Cerebellar cortex (tissue), 1 donor: ENCODE measurements around the gene CNTN4.

ENCODE experiments used
- DNase-seq: peaks from one replicate; pipeline ENCODE4 v3.0.0-alpha.2; 2015; ENCODE audit warnings: low spot score

Gene CNTN4

DNA sequence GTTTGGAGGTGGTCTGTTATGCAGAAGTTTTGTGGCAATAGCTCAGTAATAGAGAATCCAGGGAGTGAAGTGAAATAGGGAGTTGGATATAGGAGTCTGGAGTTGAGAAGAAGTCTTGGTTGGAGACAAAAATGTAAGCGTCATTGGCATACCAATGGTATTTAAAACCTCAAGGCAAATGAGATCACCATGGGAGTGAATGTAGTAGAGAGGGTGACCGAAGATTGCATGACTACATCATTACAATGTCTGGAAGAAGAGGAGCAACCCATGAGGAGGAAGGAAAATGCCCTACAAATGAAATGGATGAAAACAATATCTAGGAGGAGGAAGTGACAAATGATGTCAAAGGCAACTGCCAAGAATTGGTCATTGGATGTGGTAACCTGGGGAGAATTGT lies 54.4 kb downstream of the CNTN4 start:
- DNase-seq = no peak

DNA sequence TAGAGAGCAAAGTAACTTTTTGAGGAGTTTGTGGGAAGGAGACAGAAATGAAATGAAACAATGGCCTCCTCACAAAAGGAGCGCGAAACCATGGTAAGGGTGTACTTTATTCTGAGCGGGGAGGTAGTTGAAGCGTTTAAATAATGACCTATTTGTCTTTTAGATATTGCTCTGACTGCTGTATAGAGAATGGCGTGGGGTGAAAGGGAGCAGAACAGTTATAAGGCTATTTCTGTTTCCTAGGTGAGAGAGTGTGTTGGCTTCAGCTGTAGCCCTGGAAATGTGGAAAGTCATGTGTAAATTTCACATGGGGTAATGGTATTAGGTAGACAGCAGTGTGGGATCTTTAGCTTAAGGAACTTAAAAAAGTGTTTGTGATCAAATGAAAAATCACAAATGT lies 54.9 kb downstream of the CNTN4 start:
- DNase-seq = no peak

DNA sequence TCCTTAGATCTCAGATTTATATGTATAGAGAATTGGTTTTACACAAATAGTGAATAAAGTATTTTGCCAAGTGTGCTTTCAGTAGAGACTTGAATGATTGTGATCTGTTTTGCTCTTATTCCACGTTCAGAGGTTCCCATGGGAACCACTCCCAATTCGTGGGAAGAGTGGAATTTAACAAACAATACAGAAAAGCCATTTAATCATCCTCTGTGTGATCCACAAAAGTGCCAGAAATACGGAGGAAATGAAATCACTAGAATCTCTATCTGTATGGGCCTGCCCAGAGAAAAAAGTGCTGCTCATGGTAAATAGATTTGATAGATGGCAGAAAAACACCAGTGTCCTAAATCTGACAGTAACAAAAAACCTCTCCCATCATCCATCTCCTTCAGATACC lies 56.0 kb downstream of the CNTN4 start:
- no peak for DNase-seq

DNA sequence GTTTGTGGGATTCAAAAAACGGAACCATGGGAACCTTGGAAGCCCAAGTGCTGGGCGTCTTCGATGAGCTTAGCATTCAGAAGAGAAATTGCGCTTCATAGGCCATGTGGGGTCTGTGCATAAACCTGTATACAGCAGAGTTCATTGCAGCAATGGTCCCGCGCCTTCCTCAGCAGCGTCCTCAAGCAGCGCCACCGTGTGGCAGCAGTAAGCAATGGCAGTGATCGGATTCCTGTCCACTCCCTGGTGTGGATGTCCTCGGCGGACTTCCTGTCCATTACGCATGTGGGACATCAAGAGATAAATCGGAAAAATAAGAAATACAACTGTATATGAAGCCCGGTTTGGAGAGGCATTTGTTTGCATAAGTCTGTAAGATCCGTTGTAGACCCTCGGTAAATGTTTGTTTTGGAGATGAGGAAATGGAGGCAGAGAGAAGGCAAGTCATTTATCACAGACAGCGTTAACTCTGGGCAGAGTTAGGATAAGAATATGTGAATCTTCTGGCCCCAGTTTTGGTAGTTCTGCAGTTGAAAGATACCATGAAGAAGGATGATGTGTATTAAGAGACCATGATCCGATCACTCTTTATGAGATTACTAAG lies 57.7 kb downstream of the CNTN4 start:
- DNase-seq = no peak

DNA sequence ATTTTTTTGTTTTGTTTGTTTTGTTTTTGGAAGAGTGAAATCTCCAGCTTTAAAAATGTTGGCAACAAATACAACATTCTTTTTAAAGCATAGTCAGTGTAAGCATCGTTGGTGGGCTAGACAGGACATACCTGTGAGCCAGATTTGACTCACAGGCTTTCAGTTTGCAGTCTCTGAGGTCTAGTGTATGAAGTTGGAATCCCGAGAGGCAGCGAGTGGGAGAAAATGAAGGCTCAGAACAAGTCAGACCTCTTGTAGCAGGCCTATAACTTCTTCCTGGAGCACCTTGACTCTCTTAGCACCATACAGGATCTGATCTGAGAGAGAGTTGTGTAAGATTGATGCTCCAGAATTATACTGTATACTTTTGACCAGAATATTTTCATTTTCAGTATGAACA lies 60.2 kb downstream of the CNTN4 start:
- no peak for DNase-seq

DNA sequence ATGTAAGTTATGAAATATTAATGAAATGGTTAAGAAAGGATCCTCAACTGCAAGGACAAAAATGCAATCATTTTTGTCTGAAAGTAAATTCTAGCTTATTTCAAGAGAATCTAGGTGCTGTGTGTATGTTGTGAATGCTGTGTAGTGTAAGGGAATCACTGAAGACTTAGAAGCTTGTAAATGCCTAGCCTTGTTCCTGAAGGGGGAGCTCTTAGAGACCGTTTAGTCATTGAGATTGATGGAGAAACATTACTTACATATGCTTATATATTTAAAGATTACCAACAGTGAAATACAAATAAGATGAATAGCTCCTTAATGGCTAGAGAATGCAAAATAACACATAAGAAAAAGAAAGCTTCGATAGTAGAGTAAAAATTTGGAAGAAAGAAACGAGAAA lies 67.9 kb downstream of the CNTN4 start:
- no peak for DNase-seq

DNA sequence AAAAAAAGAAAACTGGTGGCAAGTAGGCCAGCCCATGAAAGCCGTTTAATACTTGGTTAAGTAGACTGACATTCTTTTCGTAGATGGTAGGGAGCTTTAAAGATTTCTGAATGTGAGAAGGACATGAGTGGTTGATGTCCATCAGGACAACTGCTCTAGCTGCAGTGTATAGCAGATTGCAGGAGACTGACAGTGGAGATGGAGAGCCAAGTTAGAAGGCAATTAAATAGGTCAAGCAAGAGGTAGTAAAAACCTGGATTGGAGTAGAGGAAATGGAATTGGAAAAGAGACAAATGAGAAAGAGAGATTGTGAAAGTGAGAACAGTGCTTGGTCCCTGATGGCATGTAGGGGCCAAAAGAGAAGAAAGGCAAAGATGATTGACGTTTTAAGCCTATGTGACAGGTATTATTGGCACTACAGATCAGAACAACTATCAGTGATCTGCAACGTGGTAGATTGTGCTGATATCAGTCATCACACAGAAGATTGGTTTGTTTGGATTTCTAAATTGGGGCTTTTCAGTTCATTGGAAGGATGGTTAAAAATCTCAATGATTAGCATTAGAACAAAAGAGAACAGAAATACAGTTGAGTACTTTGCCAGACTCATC lies 74.0 kb downstream of the CNTN4 start:
- peak; percentile 57 for DNase-seq

DNA sequence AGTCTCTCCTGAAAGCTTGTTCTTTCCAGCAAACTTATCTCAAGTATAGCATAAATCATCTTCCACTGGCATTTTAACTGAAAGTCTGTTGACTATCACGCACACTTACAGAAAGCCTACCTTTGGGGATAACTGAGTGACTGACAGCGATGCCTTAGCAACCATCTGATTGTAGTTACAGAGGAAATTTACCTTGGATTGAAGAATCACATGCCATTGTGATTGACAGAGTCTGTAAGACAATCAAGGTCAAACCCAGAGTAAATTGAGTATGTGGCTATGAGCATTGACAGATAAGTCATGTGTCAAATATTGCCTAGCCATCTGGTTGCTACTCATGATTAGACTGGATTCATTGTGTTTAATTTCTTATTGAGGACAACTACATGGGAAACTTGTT lies 82.0 kb downstream of the CNTN4 start:
- DNase-seq = no peak

DNA sequence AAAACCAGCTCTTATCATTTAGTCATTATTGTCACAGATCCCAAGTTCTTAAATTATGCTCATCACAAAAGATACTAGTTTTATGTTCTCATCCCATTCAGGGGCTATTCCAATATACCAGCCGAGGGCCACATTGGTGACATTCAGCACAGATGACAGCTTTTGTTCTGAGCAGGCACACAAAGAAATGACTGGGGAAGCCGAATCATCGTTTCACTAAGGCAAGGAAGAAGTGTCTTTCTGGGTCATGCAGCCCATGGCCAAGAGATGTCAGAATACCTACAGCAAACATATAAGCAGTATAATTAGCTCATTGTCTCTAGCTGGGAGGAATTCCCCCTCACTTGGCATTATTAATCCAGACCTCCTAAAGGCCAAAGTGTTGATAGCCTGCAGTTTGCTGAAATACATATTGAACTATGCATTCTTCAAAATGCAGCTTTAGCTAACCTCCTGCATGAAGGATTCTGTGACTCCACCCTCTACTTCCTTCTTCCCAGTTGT lies 100.2 kb downstream of the CNTN4 start:
- peak; percentile 17 for DNase-seq

DNA sequence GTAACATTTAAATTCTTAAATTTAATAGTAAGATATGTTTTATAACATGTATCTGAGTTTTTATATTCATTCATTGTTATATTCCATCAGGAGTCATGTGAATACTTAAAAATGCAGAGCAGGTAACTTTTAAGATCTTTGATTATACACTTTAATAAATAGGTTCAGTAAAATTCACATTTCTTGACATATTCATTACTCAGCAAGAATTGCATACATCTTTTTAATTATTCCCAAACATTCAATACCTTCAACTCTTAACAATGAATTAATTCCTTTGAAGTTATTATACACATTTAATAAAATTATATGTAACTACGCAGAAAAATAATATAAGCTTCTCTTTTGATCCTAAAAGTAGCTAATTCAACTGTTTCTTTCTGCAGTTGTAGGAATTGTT lies 105.4 kb downstream of the CNTN4 start:
- no peak for DNase-seq

DNA sequence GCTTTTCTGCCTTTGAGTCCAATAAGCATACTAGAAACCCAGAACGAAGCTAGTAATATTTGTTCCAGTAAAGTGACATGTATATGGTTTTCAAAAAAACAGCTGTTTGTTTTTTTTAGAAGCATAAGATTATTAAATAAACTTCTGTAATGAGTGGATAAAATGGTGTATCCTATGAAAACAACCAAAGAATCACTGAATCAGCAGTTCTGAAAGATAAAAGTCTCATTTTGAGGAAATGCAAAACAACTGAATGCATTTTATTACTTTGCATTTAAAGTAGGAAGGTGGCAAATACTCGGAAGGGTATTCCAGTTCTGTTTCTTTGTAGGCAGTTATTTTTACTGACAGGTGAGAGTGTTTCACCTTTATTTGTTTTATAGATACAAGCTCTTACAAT lies 107.0 kb downstream of the CNTN4 start:
- no peak for DNase-seq

DNA sequence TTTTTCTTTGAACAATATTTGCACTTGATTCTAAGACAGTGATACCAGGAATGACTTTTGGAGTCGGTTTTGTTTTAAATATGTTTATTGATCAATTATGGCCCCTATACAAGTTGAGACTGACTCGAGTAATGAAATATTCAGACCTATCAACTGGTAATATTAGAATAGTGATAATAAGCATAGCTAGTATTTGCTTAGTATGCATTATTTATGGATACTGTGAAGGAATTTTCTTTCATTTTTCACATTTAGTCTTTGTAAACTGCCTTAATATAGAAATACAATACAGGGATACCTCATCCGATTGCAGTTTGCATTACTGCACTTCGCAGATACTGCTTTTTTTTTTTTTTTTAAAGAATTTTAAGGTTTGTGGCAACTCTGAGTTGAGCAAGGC lies 107.9 kb downstream of the CNTN4 start:
- no peak for DNase-seq

DNA sequence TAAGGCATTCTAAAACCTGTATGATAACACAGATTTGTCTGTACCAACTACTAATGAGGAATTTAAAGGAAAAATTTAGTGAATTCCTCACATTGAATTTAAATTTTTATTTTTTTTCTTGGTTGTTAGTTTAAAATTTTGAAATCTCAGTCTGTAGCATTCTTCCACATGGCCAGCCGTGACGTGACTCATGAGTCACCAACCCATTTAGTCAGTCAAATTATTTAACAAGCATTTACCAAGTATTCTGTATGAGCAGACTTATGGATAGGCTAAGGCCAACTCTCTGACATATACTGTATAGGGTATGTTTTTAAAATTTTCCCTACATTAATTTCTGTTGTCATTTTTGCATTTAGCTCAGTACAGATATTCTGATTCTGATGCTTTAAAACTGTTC lies 112.9 kb downstream of the CNTN4 start:
- DNase-seq = no peak

DNA sequence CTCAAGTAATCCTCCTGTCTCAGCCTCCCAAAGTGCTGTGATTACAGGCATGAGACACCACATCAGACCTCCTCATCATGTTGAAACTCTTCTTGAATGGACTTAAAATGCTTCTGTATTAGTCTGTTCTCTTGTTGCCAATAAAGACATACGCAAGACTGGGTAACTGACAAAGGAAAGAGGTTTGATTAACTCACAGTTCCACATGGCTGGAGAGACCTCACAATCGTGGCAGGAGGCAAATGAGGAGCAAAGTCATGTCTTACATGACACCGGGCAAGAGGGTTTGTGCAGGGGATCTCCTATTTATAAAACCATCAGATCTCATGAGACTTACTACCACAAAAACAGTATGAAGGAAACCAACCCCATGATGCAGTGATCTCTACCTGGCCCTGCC lies 113.5 kb downstream of the CNTN4 start:
- no peak for DNase-seq

DNA sequence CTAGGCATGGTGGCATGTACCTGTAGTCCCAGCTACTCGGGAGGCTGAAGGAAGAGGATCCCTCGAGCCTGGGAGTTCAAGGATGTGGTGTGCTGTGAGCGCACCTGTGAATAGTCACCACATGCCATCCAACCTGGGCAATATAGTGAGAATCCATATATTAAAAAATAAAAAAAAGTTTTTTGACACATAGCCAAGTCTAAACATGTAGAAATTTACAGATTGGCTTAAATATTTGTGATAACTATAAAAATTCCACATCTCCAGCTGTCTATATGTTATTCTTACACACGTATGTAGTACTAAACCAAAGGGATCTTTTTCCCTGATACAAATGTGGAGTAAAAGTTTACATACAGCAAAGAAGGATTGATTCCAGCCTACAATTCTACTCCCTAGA lies 119.7 kb downstream of the CNTN4 start:
- DNase-seq = no peak

DNA sequence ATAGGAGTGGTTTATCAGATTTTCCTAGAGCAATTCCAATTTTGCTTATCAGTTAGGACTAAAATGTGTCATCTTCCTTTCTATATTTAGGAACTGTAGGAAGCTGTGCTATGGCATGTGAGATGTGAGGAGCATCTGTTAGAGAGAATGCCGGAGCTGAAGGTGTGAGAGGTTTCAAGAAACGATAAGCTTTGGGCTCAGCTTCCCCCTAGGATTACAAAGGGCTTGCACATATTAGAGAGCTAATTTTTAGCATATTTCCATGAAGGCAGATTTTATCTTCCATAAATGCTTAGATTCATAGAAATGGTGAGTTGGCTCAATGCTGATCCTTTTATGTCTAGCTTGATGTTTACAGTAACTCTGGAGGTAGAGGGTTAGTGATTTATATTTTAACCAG lies 120.2 kb downstream of the CNTN4 start:
- DNase-seq = no peak

DNA sequence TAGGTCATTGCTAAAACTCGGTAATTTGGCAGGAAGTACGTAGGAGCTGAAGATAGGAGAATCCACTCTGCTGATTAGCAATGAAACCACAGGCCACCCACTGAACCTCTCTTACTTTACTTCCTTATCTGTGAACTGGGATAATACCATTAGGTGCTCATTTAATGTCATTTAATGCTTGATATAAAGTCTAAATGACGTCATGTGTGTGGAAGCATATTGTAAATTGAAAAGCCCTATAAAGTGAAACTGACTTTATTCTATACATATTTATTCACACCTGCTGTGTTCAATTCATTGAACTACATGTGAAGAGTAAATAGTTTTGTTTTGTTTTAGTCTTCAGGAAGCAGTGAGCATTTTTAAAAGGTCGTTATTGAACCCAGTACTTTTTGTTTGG lies 137.5 kb downstream of the CNTN4 start:
- no peak for DNase-seq

DNA sequence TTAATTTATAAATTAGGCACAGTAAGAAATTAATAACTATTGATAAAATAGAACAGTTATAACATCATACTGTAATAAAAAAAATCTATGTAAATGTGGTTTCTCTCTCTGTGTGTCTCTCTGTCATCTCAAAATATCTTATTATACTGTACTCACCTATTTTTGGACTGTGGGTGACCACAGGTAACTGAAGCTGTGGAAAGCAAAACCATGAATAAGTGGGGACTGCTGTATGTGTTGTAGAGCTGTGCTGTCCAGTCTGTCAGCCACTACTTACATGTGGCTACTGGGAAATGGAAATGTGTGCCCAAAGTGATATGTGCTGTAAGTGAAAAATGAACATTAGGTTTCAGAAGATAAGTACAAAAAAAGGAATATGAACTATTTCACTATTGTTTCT lies 145.5 kb downstream of the CNTN4 start:
- no peak for DNase-seq

DNA sequence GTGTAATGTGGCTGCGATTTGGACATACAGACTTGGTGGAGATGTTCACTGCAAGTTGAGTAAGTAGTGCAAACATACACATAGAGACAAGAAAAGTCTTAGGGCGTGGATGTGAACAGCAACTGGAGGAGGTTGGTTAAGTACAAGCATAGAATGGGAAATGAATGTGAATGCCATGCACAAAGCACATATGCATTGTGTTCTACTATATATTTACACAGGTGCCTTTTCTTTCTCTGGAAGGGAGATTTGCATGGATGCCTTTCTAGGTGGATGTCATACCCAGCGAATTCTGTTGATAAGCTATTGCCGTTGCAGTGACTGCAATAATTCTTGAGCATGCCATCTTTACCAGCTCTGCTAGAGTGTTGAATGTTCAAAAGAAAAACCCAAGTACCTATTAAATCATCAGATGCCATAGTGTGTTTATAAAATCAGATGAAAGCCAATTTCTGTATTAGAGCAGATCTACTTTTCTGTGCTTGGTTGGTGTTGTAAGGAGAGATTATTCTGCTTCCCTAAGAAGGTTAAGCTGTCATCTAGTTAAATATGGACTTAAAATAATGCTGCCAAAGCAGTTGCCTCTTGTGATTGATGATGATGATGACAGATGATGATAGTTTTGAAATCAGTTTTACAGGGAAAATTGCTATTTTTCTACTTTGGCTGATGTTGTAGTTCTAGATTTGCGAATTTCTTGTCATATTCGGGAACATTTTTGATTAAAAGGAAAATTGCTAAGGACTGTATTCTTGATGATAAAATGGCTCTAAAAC lies 148.4 kb downstream of the CNTN4 start:
- DNase-seq = no peak

DNA sequence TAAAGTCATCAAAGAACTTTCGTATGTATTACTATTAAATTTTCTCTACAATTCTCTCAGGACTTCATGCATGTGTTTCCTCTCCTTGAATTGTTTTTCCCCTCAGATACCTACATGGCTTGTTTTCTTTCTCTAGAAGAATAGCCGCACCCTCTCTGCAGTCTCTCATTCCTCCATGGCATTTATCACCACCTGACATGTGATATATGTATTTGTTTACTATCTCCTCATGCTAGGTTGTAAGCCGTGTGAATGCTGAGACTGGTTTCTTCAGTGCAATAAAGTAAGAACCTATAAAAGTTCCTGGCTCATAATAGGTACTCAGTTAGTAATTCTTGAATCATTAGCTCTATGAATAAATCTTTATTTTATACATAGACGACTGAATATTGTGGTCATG lies 149.2 kb downstream of the CNTN4 start:
- DNase-seq = no peak

DNA sequence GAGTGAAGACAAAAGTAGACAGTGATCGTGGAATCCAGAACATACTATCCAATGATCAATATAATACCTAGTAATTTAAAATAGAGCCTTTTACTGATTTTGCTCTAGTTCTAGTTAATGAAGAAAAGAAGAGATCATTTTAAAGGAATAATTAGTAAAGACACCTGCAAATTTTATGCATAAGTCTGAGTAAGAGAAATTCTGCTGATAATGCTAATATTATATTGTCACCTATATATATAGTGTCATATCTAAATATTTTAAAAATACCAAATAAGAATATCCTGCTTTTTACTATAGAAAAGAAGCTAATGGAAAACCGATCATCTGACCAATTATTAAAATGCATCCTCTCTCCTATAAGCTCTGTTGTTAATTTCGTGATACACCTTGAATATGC lies 152.1 kb downstream of the CNTN4 start:
- DNase-seq = no peak

DNA sequence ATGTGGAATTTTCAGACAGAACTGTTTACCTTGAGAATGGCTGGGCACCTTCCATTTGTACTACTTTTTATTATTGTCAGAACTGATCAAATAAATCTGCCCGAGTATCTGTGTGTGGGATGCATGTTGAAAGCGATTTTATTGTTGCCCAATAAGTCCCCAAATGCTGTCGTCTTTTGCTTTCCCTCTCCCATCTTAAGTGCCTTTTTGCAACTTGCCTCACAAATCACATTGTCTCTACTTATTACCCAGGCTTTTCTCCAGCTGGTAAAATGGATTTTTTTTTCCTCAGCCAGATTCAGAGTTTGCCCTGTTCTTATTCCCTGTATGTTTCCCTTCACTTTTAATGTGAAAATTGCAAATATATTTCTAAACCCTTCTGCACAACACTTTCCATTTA lies 163.1 kb downstream of the CNTN4 start:
- DNase-seq = no peak

DNA sequence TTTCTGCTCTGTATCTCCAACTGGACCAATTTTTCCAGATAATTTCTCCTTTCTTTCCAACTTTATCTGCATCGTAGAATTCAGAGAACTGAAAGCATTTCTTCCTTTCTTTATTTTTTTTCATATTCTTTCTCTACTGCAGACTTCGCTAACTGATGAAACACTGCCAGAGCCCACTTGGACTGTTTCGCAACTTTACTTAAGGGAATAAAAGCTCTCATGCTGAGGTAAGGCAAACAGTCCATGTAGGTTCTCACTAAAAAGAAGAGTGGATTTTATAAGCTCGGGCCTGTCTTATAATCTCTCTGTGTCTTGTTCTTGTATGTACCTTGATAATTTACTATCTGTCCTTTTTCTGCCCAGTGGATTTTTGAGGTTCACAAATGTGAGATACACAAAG lies 163.5 kb downstream of the CNTN4 start:
- no peak for DNase-seq

DNA sequence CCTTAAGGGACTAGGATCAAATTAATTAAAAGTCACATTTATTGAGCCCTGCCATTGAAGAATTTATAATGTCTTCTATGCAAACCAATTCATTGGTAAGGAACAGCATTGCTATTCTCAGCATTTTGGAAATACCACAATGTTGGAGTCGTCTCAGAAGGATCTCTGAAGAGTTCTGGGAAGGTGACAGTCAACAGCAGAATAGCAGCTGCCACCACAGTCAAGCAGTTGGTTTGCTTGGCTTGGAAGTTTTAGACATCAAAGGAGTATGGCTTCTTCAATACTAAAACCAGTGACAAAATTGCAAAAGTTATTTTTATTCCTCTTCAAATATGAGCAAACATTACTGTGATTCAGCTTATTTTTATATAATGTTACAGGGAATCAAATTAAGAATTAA lies 167.9 kb downstream of the CNTN4 start:
- no peak for DNase-seq
